HG03097 (cell line): ENCODE results near the gene NCF4.

Experiments used
- ATAC-seq: cut with Tn5 transposase; IDR thresholded peaks from one replicate; pipeline ENCODE4 v1.9.1; 2021; ENCODE audit not compliant: unreplicated experiment, low FRiP score

NCF4 gene

DNA sequence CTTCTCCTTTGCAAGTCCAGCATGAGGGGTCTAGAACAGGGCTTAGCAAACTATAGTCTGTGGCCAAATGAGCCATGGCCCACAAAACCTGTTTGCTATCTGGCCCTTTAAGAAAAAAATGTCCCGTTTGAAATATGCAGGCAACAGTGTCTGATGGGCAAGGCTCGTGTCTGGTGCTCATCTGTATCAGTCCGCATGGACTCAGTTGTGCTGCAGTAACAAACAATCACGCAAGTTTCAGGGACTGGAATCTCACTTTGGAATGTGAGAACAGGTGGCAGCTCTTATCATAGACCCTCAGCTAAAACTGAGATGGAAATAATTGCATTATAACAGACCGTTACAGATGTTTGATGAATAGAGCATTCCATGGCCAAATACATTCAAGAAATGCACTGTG, 24.9 kb upstream of the NCF4 start:
- no peak for ATAC-seq

DNA sequence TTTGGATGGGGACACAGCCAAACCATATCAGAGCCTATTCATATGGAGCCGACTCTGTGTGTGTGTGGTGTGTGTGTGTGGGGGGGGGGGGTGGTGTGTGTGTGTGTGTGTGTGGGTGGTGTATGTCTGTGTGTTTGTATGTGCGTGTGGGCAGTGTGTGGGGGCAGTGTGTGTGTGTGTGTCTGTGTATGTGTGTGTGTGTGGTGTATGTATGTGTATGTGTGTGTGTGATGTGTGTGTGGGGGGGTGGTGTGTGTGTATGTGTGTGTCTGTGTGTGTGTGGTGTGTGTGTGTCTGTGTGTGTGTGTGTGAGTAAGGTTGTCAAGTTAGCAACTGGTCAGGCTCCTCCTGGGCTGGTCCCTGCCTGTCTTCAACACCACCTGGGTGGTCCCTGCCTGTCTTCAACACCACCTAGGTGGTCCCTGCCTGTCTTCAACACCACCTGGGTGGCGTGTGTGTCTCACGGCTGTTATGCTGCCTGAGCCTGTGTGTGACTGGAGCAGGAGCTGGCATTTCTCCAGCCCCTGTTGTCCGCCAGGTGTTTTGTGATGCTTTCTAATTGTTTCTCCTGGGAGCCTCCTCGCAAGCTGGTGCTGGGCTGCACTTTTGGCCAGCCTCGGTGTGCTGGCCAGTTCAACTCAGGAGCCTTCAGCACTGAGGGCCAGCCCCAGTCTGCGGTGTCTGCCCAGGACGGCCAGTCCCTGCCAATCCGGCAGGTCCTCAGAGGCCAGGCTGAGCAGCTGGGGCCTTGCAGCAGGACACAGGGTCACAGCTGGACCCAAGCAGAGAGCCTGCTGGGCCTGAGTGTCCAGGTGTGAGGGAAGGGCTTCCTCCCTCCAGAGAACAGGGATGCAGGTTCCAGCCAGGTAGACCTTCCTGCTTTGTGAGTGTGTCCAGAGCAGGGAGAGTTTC, 22.4 kb upstream of the NCF4 start:
- no peak for ATAC-seq

DNA sequence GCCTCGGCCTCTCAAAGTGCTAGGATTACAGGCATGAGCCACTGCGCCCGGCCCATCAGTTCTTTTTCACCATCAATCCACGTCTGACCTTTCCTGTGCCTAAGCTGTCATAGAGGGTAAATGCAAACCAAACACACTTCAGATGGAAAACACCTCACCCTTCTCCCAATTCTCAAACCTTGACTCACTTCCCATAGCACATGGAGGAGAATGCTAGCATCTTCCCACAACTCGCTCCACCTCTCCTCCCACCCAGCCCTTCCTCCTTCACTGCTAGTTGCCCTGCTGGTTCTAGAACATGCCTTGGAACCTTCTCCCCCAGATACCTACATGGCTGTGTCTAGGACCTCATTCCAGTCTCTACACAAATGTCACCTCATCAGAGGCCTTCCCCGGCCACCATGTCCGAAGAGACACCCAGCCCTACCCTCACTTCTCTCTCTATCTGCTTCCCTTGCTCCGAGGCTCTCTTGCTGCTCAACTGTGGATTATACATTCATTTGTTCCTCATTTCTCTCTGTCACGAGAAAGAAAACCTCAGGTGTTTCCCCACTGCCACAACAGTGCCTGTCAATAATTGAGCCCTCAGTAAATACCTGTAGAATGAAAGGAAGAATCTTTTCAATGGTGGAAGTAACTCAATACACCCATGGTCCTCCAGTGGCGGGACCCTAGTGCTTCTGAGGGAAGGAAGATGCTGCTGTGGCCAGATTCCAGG, 21.3 kb upstream of the NCF4 start:
- no peak for ATAC-seq

DNA sequence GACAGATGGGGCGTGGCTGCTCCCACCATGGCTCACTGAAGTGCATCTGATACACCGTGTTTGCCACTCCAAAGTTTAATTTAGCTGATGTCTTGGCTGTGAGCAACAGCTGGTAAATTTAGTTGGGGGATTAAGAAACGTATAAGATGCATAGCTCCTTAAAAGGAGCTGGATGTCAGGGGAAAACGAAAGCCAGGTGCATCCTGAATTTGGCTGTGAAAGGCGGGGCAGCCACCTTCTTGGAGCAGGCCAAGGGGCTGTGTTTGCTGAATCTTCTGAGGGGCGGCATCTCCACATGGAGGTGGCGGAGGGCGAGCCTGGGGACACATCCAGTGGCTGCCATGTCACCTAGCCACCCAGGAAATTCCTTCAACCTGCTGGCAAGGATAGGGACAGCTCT, 20.7 kb upstream of the NCF4 start:
- ATAC-seq = no peak

DNA sequence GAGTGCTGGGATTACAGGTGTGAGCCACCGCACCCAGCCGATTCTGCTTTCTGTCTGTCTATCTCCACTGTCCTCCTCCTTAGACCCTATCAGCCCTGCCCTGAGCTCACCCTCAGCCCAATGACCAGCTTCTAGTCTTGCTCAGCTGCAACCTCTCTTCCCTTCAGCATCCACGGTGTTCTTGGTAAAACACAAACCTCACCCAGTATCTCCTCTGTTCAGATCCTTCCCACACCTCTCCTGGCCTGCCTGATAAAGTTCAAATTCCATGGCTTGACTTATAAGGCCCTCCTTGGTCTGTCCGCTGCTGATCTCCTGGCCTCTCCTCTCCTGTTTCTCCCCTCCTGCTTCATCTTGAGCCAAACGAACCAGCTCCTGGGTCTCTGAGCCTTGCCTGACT, 14.5 kb upstream of the NCF4 start:
- ATAC-seq = no peak

DNA sequence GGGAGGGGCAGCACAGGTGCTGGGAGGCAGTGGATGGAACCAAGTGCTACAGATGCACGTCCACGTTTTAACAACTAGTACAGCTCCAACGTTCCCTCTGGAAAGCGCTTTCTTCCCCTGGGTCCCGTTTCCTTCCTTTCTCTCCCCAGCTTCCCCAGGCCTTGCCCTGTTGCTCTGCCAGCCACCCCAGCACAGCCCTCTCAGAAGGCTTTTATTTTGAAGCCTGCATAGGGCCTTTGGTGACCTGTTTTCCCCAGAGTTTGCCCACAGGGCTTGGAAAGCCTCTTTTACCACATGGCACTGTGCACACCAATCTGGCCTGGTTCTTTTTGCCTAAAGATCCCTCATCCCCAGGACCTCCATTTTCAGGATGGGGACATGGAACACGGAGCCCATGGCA, 13.9 kb upstream of the NCF4 start:
- no peak for ATAC-seq

DNA sequence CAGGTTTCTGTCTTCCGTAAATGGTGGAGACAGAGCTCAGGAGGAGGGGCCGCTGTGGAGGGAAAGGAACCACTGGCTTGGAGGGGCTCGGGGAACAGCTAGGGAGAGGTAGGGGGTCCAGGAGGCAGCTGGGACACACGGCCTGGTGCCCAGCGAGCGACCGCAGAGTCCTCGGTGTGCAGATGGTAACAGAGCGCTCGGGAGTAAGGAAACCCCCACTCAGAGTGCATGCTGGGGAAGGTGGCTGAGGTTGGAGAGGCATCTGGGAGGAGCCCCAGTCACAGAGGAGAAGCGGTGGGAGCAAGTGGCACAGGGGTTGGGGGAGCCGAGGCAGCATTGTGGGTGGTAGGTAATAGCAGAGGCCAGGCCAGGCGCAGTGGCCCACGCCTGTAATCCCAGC, 10.8 kb upstream of the NCF4 start:
- ATAC-seq = no peak

DNA sequence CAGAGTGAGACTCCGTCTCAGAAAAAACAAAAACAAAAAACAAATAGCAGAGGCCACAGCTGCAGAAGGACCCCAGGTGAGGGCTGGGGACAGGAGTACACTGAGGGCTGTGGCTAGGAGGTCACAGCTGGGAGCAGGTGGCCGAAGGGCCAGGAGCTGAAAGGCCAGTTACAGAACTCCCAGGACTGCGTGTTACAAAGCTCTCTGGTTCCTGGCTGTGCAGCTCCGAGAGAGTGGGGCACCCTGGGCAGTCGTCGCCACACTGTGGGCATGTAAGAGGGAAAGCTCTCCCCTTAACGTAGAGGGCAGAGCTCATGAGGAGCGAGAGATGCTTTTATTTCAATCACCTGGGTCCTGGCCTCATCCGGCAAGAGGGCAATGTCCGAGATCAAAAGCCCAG, 10.1 kb upstream of the NCF4 start:
- ATAC-seq = no peak

DNA sequence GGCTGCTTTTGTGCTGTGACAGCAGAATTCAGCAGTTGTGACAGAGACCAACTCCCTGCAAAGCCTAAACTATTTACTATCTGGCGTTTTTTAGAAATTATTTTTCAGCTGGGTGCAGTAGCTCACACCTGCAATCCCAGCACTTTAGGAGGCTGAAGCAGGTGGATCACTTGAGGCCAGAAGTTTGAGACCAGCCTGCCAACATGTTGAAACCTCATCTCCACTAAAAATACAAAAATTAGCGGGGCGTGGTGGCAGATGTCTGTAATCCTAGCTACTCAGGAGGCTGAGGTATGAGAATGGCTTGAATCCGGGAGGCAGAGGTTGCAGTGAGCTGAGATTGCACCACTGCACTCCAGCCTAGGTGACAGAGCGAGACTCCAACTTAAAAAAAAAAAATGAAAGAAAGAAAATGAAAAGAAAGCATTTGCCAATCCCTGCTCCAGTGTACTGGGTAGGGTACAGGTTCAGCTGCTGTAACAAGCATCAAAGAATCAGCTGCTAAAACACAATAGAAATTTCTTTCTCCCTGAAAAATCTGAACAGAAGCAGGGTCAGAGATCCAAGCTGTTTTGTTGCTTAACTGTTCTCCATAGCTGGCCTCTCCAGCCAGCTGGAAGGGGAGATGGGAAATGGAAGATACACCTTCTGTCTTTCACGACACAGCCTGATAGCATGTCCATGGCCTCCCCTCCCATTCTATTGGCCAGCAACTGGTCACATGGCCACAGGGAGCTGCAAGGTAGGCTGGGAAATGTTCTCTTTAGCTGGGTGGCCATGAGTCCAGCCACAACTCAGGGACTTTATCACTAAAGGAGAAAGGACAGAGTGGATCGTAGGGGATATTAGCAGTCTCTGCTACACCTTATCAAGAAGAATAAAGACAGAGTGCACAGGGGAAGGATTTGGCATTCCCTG, 8.5 kb upstream of the NCF4 start:
- no peak for ATAC-seq

DNA sequence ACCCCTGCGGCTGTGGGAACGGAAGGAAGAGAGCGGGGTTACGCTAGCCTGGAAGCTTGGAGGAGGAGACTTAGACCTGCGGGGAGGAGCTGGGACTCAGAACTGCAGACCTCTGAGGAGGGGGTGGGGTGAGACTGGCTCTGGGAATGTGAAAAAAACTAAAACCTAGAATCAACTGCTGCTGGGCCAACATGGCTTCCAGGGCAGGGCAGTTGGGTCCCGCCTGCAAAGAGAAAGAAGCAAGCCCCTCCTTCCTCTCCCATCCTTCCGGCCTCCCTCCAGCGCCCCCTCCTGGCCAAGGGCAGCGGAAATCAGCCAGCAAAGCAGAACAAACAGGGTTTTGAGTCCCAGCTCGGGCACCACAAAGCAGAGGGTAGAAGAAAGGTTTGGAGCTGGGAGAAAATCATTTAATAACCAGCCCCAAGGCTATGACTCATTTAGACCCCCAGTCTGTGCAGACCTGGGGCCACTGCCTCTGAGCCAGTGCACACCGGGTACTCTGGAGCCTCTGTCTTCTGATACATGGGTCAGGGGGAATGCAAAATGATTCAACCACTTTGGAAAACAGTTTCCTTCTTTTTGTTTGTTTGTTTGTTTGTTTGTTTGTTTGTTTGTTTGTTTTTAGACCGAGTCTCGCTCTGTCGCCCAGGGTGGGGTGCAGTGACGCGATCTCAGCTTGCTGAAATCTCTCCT, 7.3 kb upstream of the NCF4 start:
- no peak for ATAC-seq

DNA sequence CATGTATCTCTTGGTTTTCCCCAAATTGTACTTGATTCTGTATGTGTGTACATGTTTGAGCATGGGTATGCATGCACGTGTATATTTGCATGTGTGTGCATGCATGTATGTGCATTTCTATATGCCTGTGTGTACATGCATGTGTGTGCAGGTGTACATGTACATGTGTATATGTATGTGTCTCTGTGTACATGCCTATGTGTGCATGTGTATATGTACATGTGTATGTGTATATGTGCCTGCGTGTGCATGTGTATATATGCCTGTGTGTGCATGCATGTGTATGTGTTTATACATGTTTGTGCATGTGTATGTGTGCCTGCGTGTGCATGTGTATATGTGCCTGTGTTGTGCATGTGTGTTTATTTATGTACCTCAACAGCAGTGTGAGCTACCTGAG, 5.3 kb upstream of the NCF4 start:
- ATAC-seq = no peak

DNA sequence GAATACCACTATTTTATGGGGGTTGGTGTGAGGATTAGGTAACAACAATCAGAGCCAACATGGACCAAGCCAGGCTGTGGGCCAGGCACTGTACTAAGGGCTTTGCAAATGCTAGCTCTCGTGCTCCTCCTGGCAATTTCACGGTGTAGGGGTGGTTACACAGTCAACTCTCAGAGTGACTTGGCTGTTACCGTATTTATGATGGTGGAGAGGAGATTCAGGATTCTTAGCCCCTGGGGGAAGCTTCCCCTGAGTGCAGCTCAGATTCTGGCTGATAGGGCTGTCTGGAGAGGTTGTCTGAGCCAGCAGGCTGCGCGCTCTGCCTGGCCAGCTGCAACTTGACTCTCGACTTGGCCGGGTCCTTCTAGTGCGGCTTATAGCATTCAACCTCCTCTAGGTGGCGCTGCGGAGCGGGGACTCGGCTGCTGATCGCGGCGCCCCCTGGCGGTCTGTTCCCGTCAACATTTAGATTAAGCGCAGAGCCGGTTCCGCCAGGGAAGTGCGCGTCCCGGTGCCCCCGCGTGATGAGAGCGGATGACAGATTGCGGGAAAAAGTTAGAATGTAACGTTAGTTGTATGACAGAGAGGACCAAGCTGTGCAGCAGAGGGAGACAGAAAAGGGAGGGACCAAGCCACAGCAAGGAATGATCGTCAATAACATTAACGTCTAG, 4.5 kb upstream of the NCF4 start:
- no peak for ATAC-seq

DNA sequence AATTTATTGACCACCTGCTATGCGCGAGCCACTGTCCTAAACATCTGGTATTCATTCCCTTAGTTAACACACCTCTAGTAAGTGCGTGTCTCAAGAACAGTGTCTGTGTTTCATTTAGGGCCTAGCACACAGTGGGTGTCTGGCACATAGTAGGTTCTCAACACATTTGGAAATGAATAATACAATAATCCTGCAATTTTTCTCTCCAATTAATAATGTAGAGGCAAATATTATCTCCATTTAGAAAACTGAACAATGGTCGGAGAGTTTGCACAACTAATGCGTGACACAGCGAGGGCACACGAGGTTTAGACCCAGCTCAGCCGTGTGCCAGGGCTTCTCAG, 4.0 kb upstream of the NCF4 start:
- ATAC-seq = no peak

DNA sequence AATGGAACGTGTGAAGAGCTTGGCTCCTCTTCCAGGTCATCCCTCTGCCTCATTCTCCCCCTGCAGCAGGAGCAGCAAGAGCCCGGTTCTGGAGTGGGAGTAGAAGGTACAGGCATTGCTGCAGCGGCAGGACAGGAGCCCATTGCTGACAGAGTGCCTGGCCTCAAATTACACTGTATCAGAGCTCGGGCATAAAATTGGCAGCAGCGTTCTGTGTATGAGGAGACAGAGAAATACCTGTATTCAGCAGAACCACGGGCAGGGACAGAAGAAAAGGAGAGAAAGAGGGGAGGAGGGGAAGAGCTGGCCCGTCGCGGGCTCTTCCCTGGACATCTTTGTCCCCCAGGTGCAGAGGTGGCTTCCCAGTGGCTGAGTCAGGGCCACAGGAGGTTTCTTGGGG, 2.6 kb upstream of the NCF4 start:
- ATAC-seq = no peak

DNA sequence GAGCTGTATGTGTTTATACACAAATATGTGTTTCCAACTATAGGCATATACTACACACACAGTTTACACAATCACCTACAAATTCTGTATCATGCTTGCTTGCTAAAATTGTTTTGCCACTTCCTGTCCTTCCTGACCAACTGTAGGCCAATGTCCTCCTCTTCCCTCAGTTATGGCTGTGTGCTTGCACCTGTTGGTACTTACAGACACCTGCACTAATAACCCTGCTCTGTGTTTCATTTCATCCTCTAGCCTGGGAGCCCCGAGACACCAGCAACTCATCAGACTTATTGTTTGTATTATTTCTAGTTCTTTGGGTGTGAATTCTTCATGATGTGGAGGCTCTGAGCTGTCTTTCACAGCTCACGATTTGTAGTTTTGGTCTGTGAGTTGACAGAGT, 1.8 kb upstream of the NCF4 start:
- ATAC-seq = no peak

DNA sequence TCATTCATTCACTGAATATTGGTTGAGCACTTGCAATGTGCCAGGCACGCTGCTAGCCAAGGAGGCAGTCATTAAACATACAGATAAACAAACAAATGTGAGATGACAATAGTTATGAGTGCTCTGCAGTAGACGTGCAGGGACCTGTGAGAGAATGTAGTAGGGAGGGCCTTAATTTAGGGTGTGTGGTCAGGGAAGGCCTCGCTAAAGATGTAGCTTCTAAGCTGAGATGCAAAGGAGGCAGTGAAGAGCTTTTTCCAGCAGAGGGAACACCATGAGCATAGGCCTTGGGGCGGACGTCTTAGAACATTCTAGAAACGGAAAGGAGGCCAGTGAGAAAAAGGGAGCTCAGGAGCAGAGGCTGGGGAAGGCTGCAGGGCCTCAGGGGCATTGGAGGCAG, 789 bp upstream of the NCF4 start:
- ATAC-seq = no peak

DNA sequence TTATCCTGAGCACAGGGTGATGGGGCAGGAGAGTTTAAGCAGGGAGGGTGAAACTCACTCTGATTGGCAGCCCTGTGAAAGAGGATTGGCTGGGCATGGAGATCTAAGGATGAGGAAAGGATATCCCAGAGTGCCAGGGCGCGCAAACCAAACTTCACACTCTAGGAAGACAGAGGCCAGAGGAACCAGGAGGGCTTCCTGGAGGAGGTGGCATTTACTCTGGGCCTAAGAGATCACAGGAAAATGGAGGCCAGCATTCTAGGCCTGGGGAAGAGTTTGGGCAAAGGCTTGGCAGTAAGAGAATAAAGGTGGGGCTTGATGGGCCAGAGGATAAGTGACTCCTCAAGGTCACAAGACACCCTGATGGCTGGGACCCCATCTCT, 377 bp upstream of the NCF4 start:
- no peak for ATAC-seq

DNA sequence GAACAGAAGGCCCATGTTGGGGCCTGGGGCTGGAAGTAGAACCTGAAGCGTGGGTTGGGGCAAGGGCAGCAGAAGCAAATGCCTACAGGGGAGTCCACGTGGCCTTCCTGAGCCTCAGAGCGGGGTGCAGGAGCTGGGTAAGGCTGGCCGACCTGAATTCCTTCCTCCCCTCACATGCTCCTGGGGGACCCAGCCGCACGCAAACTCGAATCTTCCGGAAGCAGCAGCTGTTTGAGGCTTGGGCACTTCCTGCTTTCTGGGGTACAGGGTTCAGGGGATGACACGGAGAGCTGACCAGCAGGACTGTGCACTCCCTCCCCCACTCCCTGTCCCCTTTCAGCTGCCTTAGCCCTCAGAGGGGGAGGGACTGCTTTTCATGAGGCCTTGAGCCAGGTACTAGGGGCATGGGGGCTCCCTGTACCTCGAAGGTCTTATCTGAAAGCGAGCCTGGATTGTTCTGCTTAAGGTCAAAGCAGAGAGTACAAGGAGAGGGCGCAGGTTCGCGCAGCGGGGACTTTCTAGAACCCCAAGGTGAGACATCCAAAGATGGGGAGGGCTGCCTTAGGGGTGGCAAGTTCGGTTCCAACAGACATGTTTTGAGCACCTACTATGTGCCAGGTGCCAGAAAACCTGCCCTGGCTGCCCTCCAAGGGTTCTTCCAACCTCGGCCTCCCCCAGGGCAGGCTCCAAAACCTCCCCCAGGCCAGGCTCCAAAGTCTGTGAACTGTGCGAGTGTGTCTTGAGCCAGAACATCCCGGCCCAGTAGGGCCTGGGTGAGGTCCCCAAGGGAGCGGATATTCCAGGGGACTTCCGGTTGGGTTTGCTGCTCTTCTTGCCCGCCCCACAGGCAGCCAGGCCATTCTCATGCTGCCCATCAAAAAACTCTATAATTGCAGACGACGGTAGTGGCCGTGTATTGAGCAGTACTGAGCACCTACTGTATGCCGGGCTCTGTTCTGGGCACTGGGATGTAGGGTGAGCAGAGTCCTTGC, 1.7 kb downstream of the NCF4 start:
- ATAC-seq = no peak

DNA sequence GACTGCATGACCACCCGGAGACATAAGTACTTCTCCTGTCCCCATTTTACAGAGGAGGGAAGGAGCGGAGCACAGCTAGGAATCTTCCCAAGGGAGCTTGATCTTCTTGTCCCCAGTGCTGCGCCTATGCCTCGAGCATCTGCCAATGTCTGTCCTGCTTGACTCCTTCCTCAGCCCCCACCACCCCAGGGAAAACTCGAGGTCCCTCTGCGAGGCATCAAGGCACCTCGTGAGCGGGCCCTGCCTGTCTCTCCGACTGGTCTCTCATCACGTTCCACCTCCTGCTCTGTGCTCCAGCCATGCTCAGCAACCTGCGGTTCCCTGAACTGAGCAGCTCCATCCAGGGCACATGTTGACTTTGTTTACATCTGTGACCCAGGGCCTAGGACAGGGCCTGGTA, 2.5 kb downstream of the NCF4 start:
- no peak for ATAC-seq
